Renal pelvis (tissue), 4 donors: Measurements from ENCODE around the gene PECR. TPM values are rescaled to one million over a fixed set of nuclear protein-coding genes. Genes with fewer than 3 reads are reported as not detected.
A peak's percentile ranks its signal among the peaks of the same experiment; 100 is the strongest.

Experiments used
- DNase-seq: peaks from one replicate; pipeline ENCODE4 v3.0.0-alpha.2; 2013
- polyA plus RNA-seq, 3 donors: library from polyadenylated mRNA; unstranded; fragments of 120-200 nt; gene quantifications; one replicate each; pipeline ENCODE4 v1.2.1, GENCODE V29; 2013; ENCODE audit not compliant: insufficient read length in 3 of 3

The PECR gene
- polyA plus RNA-seq, 3 donors: 35.0 to 54.7 (median 43.0) TPM

- DNase-seq: no peak
Measured at GRCh38 chr2:216075510-216076485, 5.8 kb downstream of the PECR start.

- DNase-seq: no peak
Measured at GRCh38 chr2:216074794-216075193, 6.8 kb downstream of the PECR start.

GRCh38 chr2:216074380-216074779 lies 7.2 kb downstream of the PECR start:
- DNase-seq: no peak

GRCh38 chr2:216073773-216074172 lies 7.8 kb downstream of the PECR start:
- DNase-seq: no peak

GRCh38 chr2:216072473-216072872 lies 9.1 kb downstream of the PECR start:
- DNase-seq: no peak

- no peak for DNase-seq
Measured at GRCh38 chr2:216071111-216071851, 10.3 kb downstream of the PECR start.

GRCh38 chr2:216070195-216070594 lies 11.4 kb downstream of the PECR start:
- DNase-seq: no peak

GRCh38 chr2:216069028-216069427 lies 12.6 kb downstream of the PECR start:
- DNase-seq: no peak

GRCh38 chr2:216066230-216066629 lies 15.4 kb downstream of the PECR start:
- DNase-seq: no peak

GRCh38 chr2:216064665-216065064 lies 16.9 kb downstream of the PECR start:
- DNase-seq: no peak

GRCh38 chr2:216064014-216064630 lies 17.5 kb downstream of the PECR start:
- no peak for DNase-seq

- no peak for DNase-seq
Measured at GRCh38 chr2:216059233-216059834, 22.3 kb downstream of the PECR start.

- DNase-seq: peak; percentile 79
Measured at GRCh38 chr2:216057688-216058193, 23.9 kb downstream of the PECR start.

- DNase-seq: no peak
Measured at GRCh38 chr2:216056739-216057138, 24.9 kb downstream of the PECR start.

- peak; percentile 70 for DNase-seq
Measured at GRCh38 chr2:216055680-216056079, 25.9 kb downstream of the PECR start.

GRCh38 chr2:216052420-216052819 lies 29.2 kb downstream of the PECR start:
- no peak for DNase-seq

GRCh38 chr2:216051350-216051749 lies 30.3 kb downstream of the PECR start:
- no peak for DNase-seq

- DNase-seq: no peak
Measured at GRCh38 chr2:216049452-216049851, 32.2 kb downstream of the PECR start.

- peak; percentile 35 for DNase-seq
Measured at GRCh38 chr2:216047397-216047796, 34.2 kb downstream of the PECR start.

GRCh38 chr2:216044883-216045486 lies 36.6 kb downstream of the PECR start:
- no peak for DNase-seq

- no peak for DNase-seq
Measured at GRCh38 chr2:216043949-216044348, 37.7 kb downstream of the PECR start.
